GM19455 (cell line): Measurements from ENCODE around the gene VSNL1.

ENCODE experiments used
- ATAC-seq: cut with Tn5 transposase; IDR thresholded peaks from one replicate; pipeline ENCODE4 v1.9.1; 2021; ENCODE audit not compliant: unreplicated experiment

The VSNL1 gene

DNA sequence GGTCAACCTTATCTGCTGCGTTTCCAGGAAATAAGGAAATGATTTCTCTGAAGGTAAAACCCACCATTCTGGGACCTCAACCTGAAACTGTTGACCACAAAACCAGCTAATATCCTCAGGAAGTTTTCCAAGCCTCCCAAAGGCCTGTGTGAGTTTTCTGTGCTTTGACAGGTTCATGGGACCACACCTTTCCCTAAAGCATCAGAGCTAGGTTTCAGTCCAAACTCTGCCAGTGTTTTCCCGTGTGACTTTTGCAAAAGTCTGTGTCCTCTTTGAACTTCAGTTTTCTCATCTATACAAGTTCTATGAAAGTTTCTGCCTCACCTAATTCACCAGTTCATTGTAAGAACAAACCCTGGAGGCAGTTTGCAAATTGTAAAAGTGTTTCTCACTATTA is 39.8 kb downstream of the VSNL1 start:
- ATAC-seq: no peak

DNA sequence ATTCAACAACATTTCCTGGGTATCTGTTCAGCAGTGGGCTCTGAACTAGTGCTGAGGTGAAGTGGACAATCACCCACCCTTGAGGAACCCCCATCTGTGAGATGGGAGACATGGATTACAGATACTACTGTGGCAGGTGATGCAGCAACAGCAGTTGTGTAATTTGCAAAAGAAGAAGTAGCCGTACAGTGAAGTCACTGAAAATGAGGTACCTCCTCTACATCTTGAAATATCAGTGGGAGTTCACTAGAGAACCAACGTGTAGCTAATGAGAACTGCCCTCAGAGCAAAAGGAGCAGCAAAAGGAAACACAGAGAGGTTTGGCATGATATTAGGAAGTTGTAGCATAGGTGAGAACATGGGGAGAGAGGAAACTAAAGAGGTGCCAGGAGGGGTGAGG is 41.3 kb downstream of the VSNL1 start:
- ATAC-seq: no peak

DNA sequence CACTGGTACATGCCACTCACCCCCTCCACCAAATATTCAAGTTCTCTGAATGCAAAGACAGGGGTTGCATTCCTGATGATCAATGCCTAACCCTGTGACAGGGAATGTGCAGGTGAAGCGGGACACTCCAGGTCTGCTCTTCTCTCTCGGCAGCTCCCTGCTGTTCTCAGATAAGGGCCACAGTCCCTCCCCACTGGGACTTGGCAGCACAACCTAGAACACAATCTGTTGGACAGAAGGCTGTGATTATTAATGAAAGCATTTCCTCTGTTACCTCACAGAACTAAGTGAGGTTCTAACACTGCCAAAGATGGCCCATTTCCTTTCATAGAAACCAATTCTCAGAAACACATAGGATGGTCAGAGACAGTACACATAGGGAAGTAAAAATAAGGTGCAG is 42.7 kb downstream of the VSNL1 start:
- no peak for ATAC-seq

GRCh38 chr2:17583646-17584045 is 43.1 kb downstream of the VSNL1 start:
- no peak for ATAC-seq

DNA sequence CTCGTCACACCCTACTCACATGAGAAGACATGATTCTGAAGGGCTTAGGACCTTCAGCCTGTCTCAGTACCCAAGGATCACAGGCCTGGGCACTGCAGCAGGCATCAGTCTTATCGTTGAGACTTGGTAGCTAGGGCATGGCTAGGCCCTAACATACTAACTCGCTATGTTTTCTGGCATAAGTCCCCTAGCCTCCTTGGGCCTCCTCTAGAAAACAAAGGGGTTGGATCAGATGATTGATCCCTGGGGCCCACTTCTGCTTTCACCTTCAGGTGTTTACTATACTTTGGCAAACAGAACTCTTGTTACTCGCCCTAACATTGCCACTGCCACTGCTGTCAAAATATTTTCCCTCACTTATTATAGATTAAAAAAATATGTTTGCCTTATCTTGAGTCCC is 44.2 kb downstream of the VSNL1 start:
- ATAC-seq: no peak

DNA sequence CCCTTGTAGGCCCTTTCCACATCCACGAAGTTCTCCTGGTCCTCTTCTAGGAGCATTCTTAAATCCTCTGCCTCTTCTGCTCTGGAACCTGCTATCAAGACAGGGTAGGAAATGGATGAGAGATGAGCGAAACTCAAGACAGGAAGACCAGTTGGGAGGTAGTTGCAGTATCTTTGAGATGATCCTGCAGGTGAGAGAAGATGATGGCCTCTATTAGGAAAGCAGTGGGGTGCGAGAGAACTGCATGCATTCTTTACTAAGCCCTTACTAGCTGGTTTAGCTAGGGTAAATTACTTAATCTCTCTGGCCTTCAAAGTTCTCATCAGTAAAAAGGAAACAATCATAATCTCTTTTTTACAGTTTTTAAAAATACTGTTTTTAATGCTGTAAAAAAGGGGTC is 47.0 kb downstream of the VSNL1 start:
- no peak for ATAC-seq

DNA sequence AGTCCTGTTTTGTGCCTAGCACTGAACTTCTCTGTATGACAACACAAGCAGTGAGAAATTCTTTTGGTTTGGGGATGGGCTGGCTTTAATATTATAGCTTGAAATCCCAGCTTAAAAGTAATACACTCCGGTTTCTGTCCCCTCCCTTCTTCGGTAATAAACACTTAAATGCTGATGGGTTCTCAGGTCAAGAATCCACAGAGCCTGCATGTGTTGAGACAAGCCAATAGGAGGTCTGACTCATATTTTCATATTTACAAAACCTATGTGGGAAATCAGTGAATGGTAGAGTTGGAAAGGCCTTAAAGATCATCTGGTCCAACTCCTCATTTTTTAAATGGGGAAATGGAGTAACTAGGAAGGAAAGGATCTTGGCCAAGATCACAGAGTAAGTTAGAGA is 47.5 kb downstream of the VSNL1 start:
- no peak for ATAC-seq

DNA sequence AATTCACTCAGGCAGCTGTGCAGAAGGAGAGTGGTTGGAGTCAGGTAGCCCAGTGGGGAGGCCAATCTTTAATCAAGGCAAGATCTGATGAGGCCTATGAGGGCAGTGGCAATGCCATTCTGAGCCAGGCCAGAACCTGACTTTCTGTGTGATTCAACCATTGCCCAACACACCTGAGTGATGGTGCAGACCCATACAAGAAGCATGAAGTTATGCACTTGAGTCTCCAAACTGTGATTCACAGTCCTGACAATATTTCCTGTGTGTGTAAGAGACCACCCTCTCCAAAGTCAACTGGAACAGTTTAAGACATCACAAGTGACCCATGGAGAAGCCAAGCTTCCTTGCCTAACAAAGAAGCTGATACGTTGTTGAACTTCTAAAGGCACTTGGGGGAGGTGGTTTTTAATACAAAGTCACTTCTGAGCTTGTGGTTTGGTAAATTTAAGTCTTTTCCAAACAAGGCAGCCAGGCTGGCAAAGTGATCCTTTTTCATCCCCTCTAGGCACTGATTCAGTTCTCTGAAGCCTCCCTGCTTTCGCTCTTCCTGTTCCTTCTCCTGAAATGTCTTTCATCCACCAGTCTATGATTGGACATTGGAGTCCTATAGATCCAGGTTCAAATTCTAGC is 49.0 kb downstream of the VSNL1 start:
- ATAC-seq: no peak

DNA sequence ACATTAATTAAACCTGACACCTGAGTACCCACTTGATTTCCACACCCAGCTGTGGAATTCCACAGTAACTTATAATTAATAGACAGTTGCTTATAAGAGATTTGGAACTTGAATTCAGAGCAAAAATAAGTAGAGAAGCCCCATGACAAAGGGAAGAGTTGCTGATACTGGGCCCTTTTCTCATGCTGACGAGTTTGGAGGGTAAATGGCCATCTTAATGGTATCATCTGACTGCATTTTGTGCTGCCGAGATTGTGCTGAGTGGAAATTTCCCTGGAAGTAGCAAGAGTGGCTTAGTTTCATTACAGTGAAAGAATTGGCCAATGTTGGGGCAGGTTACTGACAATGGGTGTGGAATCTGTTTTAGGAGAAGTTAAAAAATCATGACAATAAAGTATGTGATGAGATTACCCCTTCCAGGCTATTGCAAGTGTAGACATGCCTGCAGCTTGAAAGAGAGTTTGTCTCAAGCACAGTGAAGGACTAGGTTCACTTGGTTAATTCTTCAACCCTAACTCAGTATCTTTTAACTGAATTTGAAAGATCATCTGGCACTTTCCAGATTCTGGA is 49.9 kb downstream of the VSNL1 start:
- no peak for ATAC-seq

GRCh38 chr2:17591846-17592245 is 51.4 kb downstream of the VSNL1 start:
- ATAC-seq: no peak

DNA sequence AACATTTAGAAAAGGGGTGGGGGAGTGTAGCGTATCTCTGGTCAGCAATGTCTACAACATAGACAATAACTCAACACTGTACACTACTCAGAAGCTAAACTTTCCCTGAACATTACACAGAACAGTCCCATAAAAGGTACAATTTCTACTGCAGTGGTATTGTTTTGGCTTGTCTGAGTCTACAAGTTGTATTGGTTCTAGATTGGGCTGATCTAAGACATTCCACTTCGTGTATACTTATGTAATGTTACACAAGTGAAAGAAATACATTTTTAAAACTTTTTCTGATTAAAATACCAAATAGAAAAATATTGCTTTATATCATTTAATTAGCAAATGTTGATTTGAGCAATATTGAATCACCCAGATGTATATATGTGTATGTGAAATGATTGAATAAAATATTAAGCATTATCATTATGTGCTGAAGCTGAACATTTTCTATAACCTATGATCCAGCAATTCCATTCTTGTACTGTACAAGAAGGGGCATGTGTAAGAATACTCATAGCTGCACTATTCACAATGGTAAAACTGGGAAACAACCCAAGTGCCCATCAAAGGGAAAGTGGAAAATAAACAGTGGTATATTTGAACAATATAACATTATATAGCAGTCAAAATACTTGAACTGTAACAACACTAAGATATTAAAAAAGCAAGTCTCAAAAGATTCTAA is 52.4 kb downstream of the VSNL1 start:
- no peak for ATAC-seq

- ATAC-seq: no peak
Observed at GRCh38 chr2:17593445-17593840, 52.9 kb downstream of the VSNL1 start.

- no peak for ATAC-seq
Observed at GRCh38 chr2:17593841-17594491, 53.5 kb downstream of the VSNL1 start.

DNA sequence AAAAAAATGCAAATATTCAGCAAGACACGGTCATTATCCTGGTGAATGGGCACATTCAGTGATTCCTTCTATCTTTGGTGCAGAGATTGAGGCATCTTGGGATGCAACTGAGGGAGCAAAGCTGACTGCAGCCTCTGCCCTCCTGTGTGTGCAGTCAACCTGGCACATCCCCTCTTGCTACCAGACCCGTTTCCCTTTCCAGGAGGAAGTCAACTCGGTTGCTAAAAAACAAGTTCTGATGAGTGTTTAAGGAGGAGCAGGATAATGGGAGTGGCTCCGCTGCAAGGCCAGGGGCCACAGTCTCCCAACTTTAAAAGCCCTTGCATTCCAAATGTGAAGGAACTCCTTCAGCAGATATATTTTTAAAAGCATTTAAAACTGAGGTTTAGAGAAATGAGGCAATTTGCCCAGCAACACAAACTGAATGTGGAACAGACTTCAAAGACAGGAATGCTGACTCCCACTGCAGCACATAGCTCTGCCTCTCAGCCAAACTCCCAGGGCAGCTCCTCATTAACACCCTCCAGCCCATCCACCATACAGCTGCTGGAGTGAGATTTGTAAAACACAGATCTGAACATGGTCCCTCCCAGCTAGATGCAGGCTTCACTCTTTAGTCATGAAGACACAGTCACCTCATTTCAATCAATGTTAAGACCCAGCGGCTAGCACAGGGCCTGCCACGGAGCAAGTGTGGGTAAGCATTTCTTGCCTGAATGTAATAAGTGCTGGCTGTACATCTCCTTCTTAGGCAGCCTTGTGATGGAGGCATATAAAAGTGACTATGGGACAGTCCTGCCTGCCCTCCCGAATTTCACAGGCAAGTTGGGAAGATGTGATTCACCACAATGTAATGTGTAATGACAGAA is 54.3 kb downstream of the VSNL1 start:
- no peak for ATAC-seq

- ATAC-seq: no peak
Observed at GRCh38 chr2:17599617-17600016, 59.1 kb downstream of the VSNL1 start.

- ATAC-seq: no peak
Observed at GRCh38 chr2:17600556-17601204, 60.2 kb downstream of the VSNL1 start.

DNA sequence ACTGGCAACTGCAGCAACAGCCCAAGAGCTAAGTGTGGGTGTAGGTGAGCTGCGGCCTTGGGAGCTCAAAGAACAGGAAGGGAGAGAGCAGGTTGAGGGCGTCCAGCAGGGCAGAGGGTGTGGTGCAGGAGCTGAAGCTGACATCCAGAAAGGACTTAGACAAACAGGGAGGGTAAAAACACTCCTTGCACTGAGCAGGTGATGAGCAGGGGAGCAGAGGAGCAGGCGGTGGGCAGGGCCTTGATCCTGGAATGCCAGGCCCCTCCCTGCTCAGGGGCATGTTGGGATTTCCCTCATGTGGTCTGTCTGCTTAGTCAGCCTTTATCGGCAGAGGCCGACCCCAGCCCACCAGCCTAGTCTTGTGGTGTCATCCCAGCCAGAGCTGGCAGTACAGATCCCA is 63.6 kb downstream of the VSNL1 start:
- no peak for ATAC-seq

DNA sequence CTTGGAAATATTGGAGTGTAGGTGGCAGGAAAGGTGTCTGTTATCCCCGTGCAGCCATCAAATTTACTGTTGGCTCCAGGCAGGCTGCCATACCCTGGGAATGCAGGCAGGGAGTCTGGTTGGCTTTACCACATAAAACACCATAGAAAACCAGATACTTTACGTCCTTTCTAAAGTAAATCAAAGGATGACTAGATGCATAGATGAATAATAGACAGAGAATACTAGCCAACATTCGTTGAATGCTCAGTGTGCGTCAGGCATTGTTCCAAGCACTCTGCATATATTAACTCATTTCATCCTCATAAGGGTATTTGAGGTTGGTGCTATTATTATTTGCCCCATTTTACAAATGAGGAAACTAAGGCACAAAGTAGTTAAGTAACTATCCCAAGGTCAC is 65.2 kb downstream of the VSNL1 start:
- no peak for ATAC-seq

- ATAC-seq: no peak
Observed at GRCh38 chr2:17606851-17607250, 66.4 kb downstream of the VSNL1 start.

DNA sequence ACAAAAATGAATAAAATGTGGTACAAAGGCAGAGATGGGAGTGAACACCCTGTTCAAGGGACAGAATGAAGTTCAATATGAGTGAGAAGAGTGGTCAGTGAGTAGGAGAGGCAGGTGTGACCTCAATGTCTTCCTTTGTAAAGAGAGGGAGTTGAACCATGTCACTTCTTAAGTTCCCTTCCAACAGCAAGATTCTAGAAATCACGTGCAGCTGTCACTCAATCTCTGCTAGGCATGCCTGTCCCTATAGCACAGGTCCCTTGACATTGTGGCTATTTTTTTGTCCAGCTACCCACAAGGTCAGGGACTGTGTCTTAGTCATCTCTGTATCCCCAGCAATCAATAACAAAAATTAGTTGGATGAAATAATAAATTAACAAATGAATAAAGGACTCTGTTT is 66.9 kb downstream of the VSNL1 start:
- ATAC-seq: no peak

- ATAC-seq: no peak
Observed at GRCh38 chr2:17608251-17608650, 67.8 kb downstream of the VSNL1 start.
